Measurements from ENCODE around the gene SERPINI1.

- no peak for TF ChIP-seq CTCF (conservative IDR thresholded peaks at IDR 0.05; ENCODE audit: low read depth, low read length)
- no peak for TF ChIP-seq EZH2 (IDR thresholded peaks at IDR 0.05; ENCODE audit: borderline replicate concordance, low read depth, low read length, poor library complexity, severe bottlenecking)
Measured at GRCh38 chr3:167694121-167694520, 41.4 kb upstream of the SERPINI1 start.

Measured in A673 (cell line).